SIG-M5 treated with dmso at 0.1 percent for 504 hours (cell line): ENCODE data around the gene PNMA6E.

Experiments used
- DNase-seq: peaks from one replicate; lab custom pipeline; 2025; ENCODE audit not compliant: unreplicated experiment; lab: John Stamatoyannopoulos, UW

PNMA6E gene

GRCh38 chrX:153361781-153362397, 39.3 kb downstream of the PNMA6E start:
- DNase-seq: no peak

- DNase-seq: no peak
Observed at GRCh38 chrX:153357877-153358276, 43.3 kb downstream of the PNMA6E start.

- no peak for DNase-seq
Observed at GRCh38 chrX:153353416-153353815, 47.7 kb downstream of the PNMA6E start.

- no peak for DNase-seq
Observed at GRCh38 chrX:153352858-153353257, 48.3 kb downstream of the PNMA6E start.

GRCh38 chrX:153351981-153352380, 49.2 kb downstream of the PNMA6E start:
- DNase-seq: no peak

GRCh38 chrX:153349952-153350351, 51.2 kb downstream of the PNMA6E start:
- DNase-seq: no peak

- no peak for DNase-seq
Observed at GRCh38 chrX:153348421-153348820, 52.7 kb downstream of the PNMA6E start.

- DNase-seq: no peak
Observed at GRCh38 chrX:153347530-153347929, 53.6 kb downstream of the PNMA6E start.
